ENCODE measurements around the gene SRL. TPM values are rescaled to one million over a fixed set of nuclear protein-coding genes. Genes with fewer than 3 reads are reported as not detected.

The SRL gene
- total and polyA plus RNA-seq, 2 experiments from 2014 or later = 1.1 TPM; not detected in 1

DNA sequence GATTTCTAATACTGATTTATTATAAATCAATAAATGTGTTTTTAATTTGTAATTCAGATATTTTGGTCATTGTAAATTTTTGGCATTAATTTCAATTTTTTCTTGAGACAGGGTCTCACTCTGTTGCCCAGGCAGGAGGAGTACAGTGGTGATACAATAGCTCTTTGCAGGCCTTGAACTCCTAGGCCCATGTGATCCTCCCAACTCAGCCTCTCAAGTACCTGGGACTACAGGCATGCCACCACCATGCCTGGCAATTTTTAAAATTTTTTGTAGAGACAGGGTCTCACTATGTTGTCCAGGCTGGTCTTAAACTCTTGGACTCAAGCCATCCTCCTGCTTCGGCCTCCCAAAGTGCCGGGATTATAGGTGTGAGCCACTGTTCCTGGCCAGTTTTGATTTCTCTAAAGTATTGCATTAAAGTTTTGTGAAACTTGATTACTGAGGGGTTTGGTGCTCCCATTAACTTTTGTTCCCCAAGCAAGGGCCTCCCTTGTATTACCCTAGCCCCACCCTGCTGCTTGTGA, 36.2 kb upstream of the SRL start:
- TF ChIP-seq EZH2phosphoT487 (IDR thresholded peaks at IDR 0.05; ENCODE audit: low read depth, severe bottlenecking, unreplicated experiment) (no peak), EZH2 (IDR thresholded peaks at IDR 0.05; ENCODE audit: borderline replicate concordance) (no peak), CTCF (IDR thresholded peaks at IDR 0.05; ENCODE audit: poor library complexity) (no peak)
- H3K9me2 ChIP-seq (replicated peaks; ENCODE audit: insufficient read depth) = no peaks in the 10 kb centered on the region
- no peaks in the 10 kb centered on the region for H3K4me1 ChIP-seq (ENCODE audit: insufficient read depth)
- H3K9me3 ChIP-seq (ENCODE audit: low read depth) = no peaks in the 10 kb centered on the region
- no peak overlapping the region for H3K27ac ChIP-seq
- H4K20me1 ChIP-seq (ENCODE audit: insufficient read depth, poor library complexity, severe bottlenecking) = no peaks in the 10 kb centered on the region
- H3K4me2 ChIP-seq = no peak overlapping the region
- peaks cover 5% of the 10 kb centered on the region for H3K79me2 ChIP-seq
- no peak overlapping the region for H2AFZ ChIP-seq
- H3K4me3 ChIP-seq = no peak overlapping the region
- H3K27me3 ChIP-seq = no peaks in the 10 kb centered on the region
- WGBS (ENCODE audit: low lambda C conversion rate, missing lambda C conversion rate) = 91% methylated on average over 2 of the region's 2 CpGs
- no peaks in the 10 kb centered on the region for H3K36me3 ChIP-seq (replicated peaks; ENCODE audit: insufficient read depth, low read depth)
- no peak for DNase-seq (ENCODE audit: low spot score)

DNA sequence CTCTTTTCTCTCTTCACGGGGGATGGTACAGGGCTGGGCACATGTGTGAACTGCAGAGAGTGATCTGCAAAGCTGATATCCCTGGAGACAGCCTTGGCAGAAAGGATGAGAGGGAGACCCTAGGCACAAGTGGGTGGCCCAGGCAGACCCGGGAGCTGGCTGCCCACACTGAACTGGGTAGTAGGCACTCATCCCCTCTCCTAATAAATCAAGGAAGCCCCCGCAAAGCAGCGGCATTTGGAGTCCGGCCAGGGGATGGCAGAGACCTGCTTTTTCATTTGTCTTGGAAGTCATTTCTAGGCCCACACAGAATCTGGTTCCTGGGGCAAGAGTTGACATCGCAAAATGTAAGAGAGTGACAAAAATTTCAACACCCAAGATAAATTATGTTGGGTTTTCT, 34.0 kb upstream of the SRL start:
- TF ChIP-seq EZH2phosphoT487 (IDR thresholded peaks at IDR 0.05; ENCODE audit: low read depth, severe bottlenecking, unreplicated experiment) (no peak), CTCF (IDR thresholded peaks at IDR 0.05; ENCODE audit: poor library complexity) (no peak), EZH2 (IDR thresholded peaks at IDR 0.05; ENCODE audit: borderline replicate concordance) (no peak)

DNA sequence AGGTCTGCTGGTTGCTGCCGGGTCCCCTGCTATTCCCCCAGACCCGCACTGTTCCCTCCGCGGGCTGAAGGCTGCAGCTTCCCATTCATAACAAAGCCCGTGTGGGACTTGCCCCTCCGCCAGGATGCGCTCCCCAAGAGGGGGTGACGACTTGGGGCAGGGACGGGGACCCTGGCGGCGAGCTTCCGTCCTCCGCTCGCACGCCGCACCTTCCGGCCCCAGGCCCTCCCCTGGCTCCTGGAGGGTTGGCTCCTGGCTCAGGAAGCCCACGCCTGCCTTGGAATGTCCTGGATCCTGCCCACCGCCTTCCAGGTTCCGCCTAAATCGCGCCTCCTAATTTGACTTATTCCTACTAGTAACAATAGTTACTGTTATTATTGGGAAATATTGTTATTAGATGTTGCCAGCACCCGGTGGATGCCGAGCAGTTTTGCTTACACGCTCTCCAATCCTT, 32.0 kb upstream of the SRL start:
- Histone ChIP-seq H3K9me3 (ENCODE audit: low read depth) (no peaks in the 10 kb centered on the region), H2AFZ (peak overlapping the region; percentile 98), H3K27me3 (no peaks in the 10 kb centered on the region), H3K36me3 (replicated peaks; ENCODE audit: insufficient read depth, low read depth) (no peaks in the 10 kb centered on the region), H3K4me3 (peak overlapping the region; percentile 47), H3K27ac (peak overlapping the region; percentile 95), H3K9me2 (replicated peaks; ENCODE audit: insufficient read depth) (no peaks in the 10 kb centered on the region), H3K4me1 (ENCODE audit: insufficient read depth) (peaks cover 6% of the 10 kb centered on the region), H3K4me2 (peak overlapping the region; percentile 96), H3K79me2 (peaks cover 28% of the 10 kb centered on the region), H4K20me1 (ENCODE audit: insufficient read depth, poor library complexity, severe bottlenecking) (no peaks in the 10 kb centered on the region)
- TF ChIP-seq EZH2 (IDR thresholded peaks at IDR 0.05; ENCODE audit: borderline replicate concordance) (no peak), EZH2phosphoT487 (IDR thresholded peaks at IDR 0.05; ENCODE audit: low read depth, severe bottlenecking, unreplicated experiment) (no peak), CTCF (IDR thresholded peaks at IDR 0.05; ENCODE audit: poor library complexity) (peak; percentile 51)
- WGBS (ENCODE audit: low lambda C conversion rate, missing lambda C conversion rate) = 5% methylated on average over 25 of the region's 25 CpGs
- DNase-seq (ENCODE audit: low spot score) = peak; percentile 75

More for the DNA sequence above, 34.0 kb upstream of the SRL start:
- no peak for DNase-seq (ENCODE audit: low spot score)
- Histone ChIP-seq H3K4me1 (ENCODE audit: insufficient read depth) (peaks cover 2% of the 10 kb centered on the region), H2AFZ (no peak overlapping the region), H3K79me2 (peaks cover 9% of the 10 kb centered on the region), H3K4me3 (no peak overlapping the region), H3K4me2 (no peak overlapping the region), H3K36me3 (replicated peaks; ENCODE audit: insufficient read depth, low read depth) (no peaks in the 10 kb centered on the region), H3K27me3 (no peaks in the 10 kb centered on the region), H4K20me1 (ENCODE audit: insufficient read depth, poor library complexity, severe bottlenecking) (no peaks in the 10 kb centered on the region), H3K9me3 (ENCODE audit: low read depth) (no peaks in the 10 kb centered on the region), H3K27ac (no peak overlapping the region), H3K9me2 (replicated peaks; ENCODE audit: insufficient read depth) (no peaks in the 10 kb centered on the region)
- 84% methylated on average over 6 of the region's 6 CpGs for WGBS (ENCODE audit: low lambda C conversion rate, missing lambda C conversion rate)

Data from hepatocyte (in vitro differentiated cells).